Occipital lobe (tissue), 2 donors: Measurements from ENCODE around the gene TTC16. TPM values are rescaled to one million over a fixed set of nuclear protein-coding genes. Genes with fewer than 3 reads are reported as not detected.
A peak's percentile ranks its signal among the peaks of the same experiment; 100 is the strongest.
"Not testable (repeated sequence)": the region's sequence is repeated elsewhere in the genome, so short reads cannot be mapped to it uniquely, and the experiment has no call there.

Source experiments
- DNase-seq: peaks from one replicate; lab custom pipeline; 2025; lab: John Stamatoyannopoulos, UW
- total RNA-seq: library from RNA; depleted of rRNA; stranded (reverse); fragments of >200 nt; gene quantifications from one replicate; pipeline ENCODE4 v1.2.3, GENCODE V29; 2014

TTC16 gene
- total RNA-seq, 1 donor from 2014 or later, result not detected

- DNase-seq, result no peak
These were observed 23.9 kb downstream of the TTC16 start for GRCh38 chr9:127739614-127740330.

- DNase-seq, result peak; percentile 61
These were observed 26.1 kb downstream of the TTC16 start for GRCh38 chr9:127741831-127742434.

DNA sequence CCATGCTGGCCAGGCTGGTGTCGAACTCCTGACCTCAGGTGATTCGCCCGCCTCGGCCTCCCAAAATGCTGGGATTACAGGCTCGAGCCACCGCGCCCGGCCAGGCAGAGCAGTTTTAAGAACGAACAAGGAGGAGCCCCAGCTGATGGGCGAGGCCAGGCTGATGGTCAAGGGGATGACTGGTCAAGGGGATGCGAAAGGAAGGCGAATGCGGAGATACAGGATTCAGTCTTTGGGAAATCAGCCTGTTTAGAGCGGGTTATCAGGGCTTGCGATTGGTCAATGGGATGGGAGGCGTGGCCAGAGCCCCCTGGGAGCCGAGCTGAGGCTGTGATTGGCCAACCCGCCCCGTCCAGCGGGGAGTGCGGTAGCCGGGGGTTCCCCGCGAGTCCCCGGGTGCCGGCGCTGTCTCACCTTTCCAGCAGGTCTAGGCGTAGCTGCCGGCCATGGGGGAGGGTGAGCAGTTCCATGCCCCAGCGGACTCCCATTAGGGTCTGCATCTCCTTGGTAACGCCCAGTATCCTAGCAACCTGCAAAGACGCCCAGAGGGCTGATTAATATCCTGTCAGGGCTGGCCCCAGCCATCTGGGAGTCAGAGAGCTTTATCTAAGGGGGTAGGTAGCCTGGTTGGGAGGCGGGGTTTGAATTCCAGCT lies 26.7 kb downstream of the TTC16 start:
- no peak for DNase-seq

DNA sequence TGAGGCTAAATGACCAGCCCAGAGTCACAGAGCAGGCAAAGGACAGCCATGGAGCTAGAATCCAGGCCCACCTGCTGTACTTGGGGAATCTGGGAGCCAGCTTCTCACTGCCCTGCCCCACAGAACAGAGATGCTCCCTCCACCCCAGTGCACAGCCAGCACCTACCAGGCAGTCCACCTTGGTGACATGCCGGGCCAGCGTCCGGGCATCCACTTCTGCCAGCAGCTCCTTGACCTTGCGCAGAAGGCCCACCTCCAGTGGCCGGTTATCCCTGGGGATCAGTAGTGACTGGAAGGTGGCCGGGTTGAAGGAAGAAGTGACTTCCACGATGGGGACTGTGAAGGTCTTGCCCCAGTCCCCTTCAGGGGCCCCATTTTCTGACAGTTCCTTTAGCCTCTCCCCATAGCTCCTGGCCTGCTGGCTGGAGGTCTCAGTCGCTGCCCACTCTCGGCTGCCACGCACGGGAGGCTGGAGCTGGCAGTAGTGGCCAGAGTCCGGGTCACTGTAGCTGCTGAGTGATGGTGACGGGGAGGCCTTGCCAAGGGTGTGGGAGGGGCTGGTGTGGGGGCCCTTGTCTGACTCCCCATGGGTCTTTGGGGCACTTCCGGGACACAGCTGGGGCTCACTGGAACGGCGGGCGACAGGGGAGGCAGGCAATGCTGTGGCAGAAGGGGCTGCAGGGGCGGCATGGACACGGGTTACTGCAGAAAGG lies 28.7 kb downstream of the TTC16 start:
- no peak for DNase-seq

DNA sequence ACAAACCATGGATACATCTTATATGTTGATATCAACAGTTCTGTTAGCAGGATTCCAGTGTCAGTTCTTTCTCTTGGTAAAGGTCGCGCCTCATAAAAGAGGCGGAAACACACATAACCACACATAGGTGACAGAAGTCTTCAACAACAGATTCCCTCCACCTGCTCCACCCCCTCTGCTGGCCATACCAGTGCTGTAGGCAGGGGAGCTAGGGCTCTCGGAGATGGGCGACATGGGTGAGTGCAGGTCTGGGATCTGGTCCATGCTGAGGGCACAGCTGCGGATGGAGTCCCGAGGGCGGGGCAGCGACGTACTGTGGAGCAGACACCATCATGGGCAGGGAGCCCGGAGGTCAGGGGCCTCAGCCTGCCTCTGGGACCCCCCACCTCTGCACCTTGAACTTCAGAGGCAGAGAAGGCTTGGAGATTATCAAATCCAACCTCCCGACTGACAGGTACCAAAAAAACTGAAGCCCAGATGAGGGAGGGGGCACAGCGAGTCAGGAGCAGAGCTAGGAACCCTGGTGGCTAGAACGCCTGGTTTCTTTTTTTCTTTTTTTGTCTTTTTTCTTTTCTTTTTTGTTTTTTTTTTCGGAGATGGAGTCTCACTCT lies 31.2 kb downstream of the TTC16 start:
- DNase-seq, result no peak

DNA sequence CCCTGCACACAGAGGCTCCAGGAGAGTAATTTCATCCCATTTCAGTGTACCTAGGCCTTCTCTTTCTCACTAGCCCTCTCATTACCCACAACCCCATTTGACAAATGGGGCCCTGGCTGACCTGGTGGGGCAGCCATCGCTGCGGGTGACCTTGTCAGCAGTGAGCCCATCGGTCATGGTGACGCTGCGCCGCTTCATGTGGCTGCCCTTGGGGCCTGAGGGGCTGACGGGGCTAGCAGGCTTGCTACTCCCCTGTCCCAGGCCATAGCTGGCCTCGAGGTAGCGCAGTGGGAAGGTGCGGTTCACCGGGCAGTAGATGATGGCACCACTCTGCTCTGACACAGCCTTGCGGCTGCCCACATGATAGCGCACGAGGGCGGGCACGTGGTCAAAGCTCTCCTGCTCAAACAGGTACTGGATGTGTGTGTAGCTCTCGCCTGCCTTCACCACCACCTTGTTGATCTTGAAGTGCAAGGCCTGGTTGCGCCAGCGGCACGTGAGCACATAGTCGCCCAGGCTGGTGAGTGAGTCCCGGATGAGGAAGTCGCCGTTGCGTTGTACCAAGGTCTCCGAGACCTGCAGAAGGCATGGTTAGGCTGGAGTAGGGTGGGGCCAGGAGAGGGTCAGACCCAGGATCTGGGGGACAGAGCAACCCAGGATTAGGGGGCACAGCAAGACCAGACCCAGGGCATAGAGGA lies 33.4 kb downstream of the TTC16 start:
- no peak for DNase-seq

- no peak for DNase-seq
These were observed 35.6 kb downstream of the TTC16 start for GRCh38 chr9:127751269-127752054.

DNA sequence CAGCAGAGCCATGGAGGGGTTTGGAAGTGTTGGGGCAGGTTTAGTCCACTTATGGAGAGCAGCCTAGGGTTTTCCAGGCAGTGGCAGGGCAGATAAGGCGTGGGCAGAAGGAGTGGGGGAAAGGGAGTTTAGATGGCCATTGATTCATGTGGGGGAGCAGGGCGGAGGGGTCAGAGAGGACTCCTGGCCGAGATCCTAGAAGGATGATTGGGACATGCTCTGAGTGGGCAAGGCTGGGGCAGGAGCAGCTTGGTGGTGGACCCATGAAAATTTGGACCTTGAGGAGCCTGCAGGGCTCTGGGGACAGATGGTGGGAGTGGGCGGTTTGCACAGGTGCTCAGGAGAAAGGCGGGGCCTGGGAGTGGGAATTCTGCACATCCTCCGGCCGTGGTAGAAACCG lies 37.3 kb downstream of the TTC16 start:
- no peak for DNase-seq

DNA sequence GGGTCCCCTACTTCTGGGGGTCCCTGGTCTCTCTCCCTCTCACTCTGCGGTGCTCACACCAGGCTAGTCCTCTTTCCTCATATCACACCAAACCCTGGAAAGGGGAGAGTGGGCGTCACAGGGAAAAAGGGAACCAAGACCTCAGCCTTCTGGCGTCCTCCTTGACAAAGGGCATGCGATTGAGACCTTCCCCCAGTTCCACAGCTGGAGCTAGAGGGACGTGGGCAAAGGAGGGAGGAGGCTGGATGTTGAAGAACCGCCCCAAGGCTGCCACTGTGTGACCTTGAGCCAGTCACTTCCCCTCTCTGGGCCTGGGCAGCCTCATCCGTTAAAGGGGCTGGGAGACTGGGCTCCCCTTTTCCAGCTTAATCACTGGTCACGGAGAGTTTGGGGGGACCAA lies 37.7 kb downstream of the TTC16 start:
- DNase-seq, result no peak

DNA sequence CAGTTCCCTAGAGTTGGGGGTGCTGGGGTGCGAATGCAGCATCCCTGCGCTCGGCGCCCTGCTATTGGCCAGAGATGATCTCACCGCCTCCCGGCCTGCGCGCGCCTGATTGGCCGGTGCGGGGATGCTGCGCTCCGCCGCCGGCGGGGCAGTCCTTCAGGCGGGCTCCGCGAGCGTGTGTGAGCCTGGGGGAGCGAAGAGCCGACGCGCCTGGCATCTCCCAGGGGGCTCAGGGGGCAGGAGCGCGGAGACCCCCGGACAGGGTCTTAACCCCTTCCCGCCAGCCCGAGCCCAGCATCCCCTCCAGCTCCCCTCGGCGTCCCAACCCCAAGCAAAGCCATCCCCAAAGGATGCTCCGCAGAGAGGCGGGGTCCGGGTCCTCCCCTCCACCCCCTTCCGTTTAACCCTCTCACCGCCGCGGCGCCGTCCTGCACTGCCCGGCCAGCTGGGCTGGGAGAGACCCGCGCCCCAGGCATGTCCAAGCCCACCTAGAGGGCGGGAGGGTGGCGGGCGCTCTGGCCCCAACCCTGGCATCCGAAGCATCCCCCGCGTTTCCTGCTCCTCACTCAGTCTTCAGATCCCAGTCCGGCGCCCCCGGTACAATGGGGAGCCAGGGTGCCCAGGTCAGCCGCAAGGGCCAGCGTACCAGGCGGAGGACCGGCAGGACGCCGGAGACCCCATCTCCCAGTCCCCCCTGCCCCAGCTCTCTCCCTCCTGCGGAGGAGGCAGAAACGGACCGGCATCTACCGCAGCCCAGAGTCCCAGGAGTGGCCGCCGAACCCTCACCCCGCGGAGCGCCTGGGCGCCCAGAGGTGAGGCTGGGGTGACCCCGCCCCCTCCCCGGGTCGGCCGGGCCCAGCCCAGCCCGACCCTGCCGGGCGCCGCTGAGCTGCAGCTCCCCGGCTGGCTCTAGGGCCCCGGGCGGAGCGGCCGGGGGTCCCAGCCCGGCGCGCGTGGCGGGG lies 38.5 kb downstream of the TTC16 start:
- DNase-seq, result peak; percentile 64

DNA sequence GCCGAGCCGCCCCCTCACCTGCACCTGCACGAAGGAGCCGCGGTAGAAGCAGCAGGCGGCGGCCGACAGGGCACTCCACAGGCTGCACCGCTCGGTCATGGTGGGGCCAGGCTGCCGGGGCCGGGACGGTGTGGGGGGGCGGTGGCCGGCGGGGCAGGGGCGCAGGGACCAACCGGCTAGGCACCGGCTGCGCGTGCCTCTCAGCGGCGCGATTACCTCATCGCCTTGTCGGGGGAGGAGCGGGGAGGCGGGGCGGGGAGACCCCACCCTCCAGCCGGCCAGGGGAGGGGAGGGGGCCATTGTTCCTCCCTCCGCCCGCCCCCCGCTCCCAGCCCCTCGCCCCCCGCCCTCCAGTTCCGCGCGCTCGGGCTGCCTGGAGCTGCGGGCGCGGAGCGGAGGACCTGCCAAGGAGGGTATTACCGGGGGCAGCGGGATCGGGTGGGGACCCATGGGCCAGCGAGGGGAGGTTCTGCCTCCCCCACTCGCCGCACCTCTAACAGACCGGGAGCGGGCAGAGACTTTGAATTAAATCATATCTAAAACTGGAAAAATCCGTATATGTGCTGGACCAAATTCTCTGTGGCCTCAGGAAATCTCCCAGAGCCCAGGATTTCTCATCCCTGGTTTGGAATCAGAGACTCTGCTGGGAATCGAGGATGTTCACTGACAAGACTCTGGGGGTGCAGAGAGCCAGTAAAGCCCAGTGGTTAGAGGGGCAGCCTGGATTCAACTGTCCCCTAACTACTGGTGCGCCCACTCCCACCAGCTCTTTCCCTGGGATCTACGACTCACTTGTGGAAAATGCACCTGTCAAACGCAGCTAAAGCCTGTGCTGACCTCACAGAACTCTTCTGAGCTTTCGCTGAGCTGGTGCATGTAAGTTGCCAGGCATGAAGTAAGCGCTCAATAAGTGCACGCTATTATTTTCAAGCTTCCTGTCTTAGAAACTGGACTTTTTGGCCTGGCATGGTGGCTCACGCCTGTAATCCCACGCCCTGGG lies 39.5 kb downstream of the TTC16 start:
- DNase-seq, result no peak

- DNase-seq, result no peak
These were observed 40.4 kb downstream of the TTC16 start for GRCh38 chr9:127756233-127756632.

GRCh38 chr9:127756776-127757175 lies 40.9 kb downstream of the TTC16 start:
- DNase-seq, result not testable (repeated sequence)

GRCh38 chr9:127758843-127759242 lies 43.0 kb downstream of the TTC16 start:
- DNase-seq, result no peak

DNA sequence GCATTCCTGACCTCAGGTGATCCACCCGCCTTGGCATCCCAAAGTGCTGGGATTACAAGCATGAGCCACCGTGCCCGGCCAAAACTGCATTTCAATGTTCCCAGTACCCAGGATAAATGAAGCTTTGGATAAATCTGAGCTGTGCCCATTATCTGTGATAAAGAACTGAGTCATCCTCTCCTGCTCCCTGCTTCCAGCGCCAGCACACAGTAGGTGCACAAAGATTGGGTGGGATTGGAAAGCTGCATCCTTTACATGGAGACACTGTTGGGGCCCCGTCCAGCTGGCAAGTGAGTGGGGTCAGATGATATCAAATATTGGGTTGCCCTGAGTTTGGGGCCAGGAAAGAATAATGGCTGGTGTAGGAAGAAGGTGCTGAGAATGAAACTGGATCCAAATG lies 45.2 kb downstream of the TTC16 start:
- no peak for DNase-seq

DNA sequence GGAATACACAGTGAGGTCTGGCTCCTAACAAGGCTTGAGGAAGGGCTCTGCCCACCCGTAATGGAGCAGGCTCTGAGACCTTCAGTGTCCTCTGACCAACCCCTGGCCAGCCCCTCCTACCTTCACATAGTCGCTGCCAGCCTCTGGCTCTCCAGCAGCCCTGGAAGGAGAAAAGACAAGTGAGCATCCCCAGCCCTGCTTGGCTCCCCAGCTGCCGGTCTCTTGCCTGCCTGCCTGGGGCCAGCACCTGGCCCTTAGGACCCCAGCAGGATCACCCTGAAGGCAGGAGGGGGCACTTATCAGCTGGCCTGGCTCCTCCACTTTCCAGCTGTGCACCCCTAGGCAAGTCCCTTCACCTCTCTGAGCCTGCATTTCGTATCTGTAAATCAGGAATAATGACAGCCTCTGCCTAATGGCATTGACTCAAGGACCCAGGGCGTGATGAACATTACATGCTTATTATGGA lies 45.6 kb downstream of the TTC16 start:
- DNase-seq, result no peak

DNA sequence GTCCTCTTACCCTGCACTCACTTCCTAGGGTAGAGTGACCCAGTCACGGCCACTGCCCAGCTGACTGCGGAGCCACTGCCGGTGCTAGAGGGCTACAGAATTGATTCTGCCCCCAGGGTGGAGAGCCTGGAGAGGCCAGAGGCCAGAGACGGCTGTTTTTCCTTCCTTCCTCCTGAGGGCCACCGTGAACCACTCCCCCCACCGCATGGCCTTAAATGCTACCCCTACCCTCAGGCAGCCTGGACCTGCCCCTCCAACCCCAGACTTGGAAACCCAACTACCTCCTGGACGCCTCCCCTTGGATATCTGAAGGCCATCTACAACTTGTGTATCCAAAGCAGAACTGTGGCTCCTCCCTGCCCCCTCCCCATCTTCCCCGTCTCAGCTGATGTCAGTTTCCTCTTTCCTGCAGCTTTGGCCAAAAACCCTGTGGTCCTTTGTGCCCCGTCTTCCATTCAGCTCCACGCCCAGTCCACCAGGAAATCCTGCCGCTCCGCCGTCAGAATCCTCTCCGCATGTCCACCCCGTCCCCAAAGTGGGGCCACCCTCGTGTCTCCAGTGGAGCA lies 46.3 kb downstream of the TTC16 start:
- DNase-seq, result no peak
